GM18508 (cell line): Measurements from ENCODE around the gene HIRA.

Experiments
- ATAC-seq: cut with Tn5 transposase; IDR thresholded peaks from one replicate; pipeline ENCODE4 v1.9.1; 2021; ENCODE audit warnings: moderate number of reproducible peaks; ENCODE audit not compliant: insufficient read depth, unreplicated experiment

The HIRA gene

DNA sequence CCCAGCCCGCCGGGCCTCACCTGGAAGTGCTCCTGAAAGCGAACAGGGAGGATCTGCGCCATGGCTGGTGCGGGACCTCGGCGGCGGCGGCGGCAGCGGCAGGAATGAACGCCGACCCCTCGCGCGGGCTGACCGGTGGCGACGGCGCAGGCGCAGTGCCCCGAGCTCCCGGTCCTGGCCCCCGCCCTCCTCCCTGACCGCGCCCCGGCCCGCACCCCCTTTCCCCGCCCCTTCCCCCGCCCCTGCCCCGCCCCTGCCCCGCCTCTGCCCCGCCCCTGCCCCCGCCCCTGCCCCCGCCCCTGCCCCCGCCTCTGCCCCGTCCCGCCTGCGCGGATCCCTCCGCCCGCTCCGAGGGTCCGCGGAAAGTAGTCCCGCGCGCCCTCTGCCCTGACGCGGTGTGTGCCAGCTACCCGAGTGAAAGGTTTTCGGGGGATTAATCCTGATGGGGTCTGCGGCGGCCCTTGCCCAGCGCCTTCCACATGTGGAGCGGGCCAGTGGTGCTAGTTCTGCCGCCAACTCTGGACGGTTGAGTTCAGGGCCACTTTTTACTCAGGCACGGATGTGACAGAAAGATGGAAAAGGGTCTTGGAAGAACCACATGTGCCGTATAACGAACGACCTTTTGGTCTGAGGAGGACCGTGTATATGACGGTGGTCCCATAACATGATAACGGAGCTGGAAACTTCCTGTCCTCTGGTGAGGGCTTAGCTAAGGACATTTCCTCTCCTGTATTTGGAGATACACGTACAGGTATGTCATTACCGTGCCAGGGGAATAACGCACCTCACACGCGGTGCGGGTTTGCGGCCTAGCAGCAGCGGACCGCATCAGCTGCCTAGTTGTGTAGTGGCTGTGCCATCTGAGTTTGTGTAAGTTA lies 139.7 kb downstream of the HIRA start, which contains the start of gene CLTCL1:
CLTCL1 (minus strand) TSS at position 140 of the 878 bp plus-strand sequence; CDS start at position 62, 78 bp downstream.
- ATAC-seq: no peak

DNA sequence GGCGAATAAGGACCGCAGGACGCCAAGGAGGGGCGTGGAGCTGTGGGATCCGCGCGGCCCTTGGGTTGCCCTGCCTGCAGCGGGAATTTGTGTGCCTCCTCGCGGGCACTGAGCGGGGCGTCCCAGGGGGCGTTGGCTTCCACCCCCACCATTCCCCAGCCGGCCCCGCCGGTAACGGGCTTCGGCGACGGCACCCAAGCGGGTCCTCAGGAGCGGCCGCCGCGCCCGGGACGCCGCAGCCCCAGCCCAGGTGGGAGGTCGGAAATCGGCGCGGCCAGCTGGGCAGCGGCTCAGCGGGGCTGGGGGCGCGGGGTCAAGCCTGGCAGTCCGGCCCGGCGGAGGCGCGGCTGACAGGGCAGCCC lies 140.3 kb downstream of the HIRA start:
- ATAC-seq: no peak

DNA sequence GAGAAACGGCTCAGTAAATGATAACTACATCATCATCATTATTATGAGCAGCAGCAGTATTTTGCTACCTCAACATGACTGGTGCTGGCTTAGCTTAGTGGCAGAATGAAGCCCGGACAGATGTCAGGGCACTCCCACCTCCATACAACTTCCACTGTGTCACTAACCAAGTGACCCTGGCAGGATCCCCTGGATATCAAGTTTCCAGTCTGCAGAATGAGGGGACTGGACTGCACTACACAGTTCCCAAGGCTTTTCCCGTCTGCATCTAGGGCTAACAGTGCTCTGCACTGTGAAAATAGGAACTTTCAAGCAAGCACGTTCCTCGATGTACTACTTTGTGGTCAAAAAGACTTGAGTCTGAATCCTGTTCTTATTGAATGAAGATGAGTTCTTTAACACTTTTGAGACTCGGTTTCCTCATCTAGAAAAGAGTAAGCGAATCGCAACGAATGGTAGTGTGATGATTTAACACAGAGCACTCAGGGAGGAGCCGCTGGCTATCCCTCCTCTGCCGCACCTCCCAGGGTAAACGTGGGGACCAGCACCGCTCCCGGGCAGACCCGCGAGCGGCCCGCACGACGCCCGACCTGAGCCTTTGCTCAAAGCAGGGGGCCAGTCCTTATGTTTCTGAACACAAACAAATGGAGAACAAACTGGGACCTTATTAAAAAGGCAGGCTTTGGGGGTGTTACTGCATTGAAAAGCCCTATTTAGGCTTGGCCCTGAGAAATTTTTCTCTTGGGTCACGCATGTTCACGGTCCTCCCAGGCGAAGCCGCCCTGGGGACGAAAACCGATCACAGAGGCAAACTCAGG lies 140.9 kb downstream of the HIRA start:
- no peak for ATAC-seq

DNA sequence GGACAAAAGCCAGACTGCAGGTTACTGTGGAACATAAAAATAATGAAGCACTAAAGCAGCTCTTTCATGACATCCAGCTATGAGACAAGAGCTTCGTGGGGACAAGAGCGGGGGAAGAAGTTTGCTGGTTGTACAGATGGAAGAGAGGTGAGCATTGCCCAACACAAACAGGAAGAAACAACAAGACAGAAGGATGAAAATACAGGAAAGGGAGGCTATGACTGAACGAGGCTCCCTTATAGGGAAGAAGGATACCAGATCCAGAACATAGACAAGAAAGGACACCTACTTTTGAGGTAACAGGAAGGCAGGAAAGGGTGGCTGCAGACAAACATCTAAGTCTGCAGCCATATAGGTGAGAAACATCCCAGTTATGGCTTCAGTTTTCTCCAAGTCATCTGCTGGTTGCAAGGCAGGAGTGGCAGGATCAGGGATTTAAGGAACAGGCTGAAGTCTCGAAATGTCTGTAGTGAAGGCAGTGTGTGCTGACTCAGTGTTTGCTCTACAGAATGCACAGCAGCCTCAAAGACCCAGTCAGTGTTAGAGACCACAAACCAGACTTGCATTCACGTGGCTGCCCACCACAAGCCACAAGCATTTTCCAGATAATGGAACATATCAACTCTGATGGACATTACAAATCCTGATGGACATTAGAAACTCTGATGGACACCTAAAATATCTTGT lies 141.9 kb downstream of the HIRA start:
- no peak for ATAC-seq

DNA sequence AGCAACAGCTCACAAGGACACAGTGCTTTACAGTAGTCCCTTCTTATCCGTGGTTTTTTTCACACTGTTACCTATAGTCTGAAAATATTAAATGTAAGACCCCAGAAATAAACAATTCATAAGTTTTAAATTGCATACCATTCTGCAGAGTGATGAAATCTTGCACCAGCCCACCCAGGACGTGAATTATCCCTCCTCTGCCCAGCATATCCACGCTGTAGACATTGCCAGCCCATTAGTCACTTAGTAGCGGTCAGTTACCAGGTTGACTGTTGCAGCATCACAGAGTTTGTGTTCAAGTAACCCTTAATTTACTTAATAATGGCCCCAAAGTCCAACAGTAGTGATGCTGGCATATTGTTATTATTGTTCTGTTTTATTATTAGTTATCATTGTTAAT lies 143.6 kb downstream of the HIRA start:
- no peak for ATAC-seq

- no peak for ATAC-seq
Measured at GRCh38 chr22:19287076-19287707, 144.3 kb downstream of the HIRA start.

DNA sequence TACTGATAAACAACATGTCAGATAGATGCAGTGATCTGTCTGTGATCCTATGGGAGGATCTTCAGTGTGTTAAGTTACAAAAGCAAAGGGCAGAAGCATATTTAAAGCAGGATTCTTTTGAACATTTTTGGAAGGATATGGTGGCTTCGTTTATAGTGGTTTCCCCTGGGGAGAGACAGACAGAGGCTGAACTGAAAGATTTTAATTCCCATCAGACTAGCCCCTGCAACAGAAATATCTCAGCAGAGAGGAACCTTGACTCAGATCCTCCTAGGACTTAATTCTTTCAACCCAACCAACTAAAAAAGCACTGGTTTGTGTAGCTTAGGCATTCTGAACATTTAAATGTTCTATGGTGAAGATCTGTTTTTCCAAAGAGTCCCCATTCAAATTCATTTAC lies 145.7 kb downstream of the HIRA start:
- ATAC-seq: no peak
